Stimulated activated CD4-positive, alpha-beta T cell treated with anti-CD3 and anti-CD28 coated beads, Interleukin-1b, Interleukin-23, amount 100 ng/mL, for 24 hours (primary cell): ENCODE measurements around the gene RACK1.
A peak's percentile ranks its signal among the peaks of the same experiment; 100 is the strongest.

ENCODE experiments used
- DNase-seq, 4 experiments: peaks; one replicate each; pipeline ENCODE4 v3.0.0-alpha.2; 2020; ENCODE audit warnings: low read depth in 4 of 4, low spot score in 1 of 4

RACK1 gene

GRCh38 chr5:181259974-181260719 is 16.4 kb upstream of the RACK1 start:
- DNase-seq: no peak

DNA sequence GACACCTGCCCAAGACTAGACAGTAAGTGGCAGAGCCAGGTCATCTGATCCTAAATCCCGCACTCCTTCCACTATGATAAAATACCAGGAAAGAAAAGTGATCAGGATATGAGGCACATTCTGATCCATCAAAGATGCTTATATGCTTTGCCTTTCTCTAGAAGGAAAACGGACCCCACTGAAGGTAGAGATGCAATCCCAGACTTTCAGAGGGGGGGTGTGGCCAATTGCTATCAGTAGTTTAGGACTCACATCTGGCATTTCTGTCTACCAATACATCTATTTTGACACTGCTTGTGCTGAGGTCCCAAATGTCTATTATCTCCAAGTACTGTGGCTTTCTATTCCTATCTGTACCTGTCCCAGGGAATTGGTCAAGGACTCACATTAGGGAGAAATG is 15.6 kb upstream of the RACK1 start:
- no peak for DNase-seq

GRCh38 chr5:181258576-181258975 is 14.9 kb upstream of the RACK1 start:
- DNase-seq: no peak

- DNase-seq: no peak
Measured at GRCh38 chr5:181255836-181256578, 12.3 kb upstream of the RACK1 start.

DNA sequence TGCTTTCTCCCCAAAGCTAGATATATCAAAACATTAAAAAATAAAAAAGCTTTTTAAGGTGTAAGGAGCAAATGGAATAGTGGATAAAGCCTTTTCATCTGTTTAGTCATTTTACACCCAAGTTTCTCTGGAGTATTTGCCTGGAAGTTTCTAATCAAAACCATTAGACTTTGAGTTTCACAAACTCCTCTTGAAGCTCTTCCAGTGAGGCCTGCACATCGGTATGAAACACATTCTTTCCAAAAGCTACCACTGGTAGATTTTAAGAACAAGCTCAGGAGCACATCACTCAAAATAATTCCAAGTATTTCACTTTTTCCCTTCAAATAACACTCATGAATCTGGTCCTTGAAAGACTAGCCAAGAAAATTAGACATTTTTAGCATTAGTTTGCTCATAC is 11.6 kb upstream of the RACK1 start:
- DNase-seq: no peak

- no peak for DNase-seq
Measured at GRCh38 chr5:181248277-181248676, 4.6 kb upstream of the RACK1 start.

GRCh38 chr5:181246276-181247049 is 2.8 kb upstream of the RACK1 start:
- peak in 3 of 4 experiments; percentile 62 to 83 (median 72) for DNase-seq

- no peak for DNase-seq
Measured at GRCh38 chr5:181245427-181246275, 1.9 kb upstream of the RACK1 start.

- DNase-seq: no peak
Measured at GRCh38 chr5:181243018-181243563, 615 bp downstream of the RACK1 start.

DNA sequence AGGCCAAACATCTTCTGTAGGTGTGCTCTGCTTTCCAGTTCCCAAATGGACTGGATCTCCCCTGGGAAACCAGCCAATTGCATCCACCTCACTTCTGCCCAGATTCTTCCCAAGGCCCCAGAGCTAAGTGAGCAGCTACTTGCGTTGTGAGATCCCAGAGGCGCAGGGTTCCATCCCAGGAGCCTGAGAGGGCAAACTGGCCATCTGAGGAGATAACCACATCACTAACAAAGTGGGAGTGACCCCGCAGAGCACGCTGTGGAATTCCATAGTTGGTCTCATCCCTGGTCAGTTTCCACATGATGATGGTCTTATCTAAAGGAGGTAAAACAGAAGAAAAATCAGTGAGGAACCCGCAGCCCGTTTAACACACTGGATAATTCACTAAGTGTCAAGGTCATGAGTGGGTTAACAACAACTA is 1.7 kb downstream of the RACK1 start:
- DNase-seq: no peak

GRCh38 chr5:181241393-181241975 is 2.2 kb downstream of the RACK1 start:
- DNase-seq: no peak

GRCh38 chr5:181239062-181239663 is 4.5 kb downstream of the RACK1 start:
- DNase-seq: no peak

GRCh38 chr5:181237729-181238385 is 5.8 kb downstream of the RACK1 start:
- DNase-seq: no peak

GRCh38 chr5:181236954-181237641 is 6.6 kb downstream of the RACK1 start:
- no peak for DNase-seq

DNA sequence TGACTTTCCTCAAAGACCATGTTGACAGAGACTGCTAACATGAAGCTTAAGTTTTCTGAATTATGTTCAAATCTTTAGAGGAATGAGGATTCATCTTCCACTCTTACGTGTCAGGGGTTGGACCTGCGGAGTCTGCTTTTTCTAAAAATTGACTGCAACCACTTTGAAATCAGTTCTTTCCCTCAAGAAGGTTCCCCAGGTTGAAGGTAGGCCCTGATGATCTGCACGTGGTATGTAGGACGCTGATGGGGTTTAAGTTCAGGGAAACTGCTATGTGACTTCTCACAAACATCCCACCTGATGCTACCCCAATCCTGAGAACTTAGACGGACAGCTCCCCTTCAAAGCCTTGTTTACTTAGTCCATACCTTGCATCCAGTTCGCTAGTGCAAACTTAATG is 7.2 kb downstream of the RACK1 start:
- no peak for DNase-seq

- no peak for DNase-seq
Measured at GRCh38 chr5:181235689-181236366, 7.9 kb downstream of the RACK1 start.

GRCh38 chr5:181235323-181235688 is 8.4 kb downstream of the RACK1 start:
- no peak for DNase-seq
